IPS-18a (cell line): ENCODE measurements around the gene SLC5A7.

Experiments used
- H3K27ac ChIP-seq: one replicate; pipeline ENCODE4 v1.5.1; 2013; ENCODE audit warnings: low read length
- H3K27me3 ChIP-seq: one replicate; pipeline ENCODE4 v1.6.1; 2013; ENCODE audit warnings: mild to moderate bottlenecking, low read length; ENCODE audit not compliant: control insufficient read depth, insufficient read depth
- H3K36me3 ChIP-seq: one replicate; pipeline ENCODE4 v1.6.1; 2013; ENCODE audit warnings: low read depth, low read length; ENCODE audit not compliant: control insufficient read depth
- H3K4me1 ChIP-seq: one replicate; pipeline ENCODE4 v1.6.1; 2013; ENCODE audit warnings: low read depth, low read length; ENCODE audit not compliant: control insufficient read depth
- H3K4me3 ChIP-seq: one replicate; pipeline ENCODE4 v1.5.1; 2013; ENCODE audit warnings: low read length
- H3K9ac ChIP-seq: one replicate; pipeline ENCODE4 v1.6.1; 2013; ENCODE audit warnings: mild to moderate bottlenecking, low read length, moderate library complexity
- H3K9me3 ChIP-seq: one replicate; pipeline ENCODE4 v1.6.1; 2013; ENCODE audit warnings: low read depth, low read length; ENCODE audit not compliant: control insufficient read depth

SLC5A7 gene

DNA sequence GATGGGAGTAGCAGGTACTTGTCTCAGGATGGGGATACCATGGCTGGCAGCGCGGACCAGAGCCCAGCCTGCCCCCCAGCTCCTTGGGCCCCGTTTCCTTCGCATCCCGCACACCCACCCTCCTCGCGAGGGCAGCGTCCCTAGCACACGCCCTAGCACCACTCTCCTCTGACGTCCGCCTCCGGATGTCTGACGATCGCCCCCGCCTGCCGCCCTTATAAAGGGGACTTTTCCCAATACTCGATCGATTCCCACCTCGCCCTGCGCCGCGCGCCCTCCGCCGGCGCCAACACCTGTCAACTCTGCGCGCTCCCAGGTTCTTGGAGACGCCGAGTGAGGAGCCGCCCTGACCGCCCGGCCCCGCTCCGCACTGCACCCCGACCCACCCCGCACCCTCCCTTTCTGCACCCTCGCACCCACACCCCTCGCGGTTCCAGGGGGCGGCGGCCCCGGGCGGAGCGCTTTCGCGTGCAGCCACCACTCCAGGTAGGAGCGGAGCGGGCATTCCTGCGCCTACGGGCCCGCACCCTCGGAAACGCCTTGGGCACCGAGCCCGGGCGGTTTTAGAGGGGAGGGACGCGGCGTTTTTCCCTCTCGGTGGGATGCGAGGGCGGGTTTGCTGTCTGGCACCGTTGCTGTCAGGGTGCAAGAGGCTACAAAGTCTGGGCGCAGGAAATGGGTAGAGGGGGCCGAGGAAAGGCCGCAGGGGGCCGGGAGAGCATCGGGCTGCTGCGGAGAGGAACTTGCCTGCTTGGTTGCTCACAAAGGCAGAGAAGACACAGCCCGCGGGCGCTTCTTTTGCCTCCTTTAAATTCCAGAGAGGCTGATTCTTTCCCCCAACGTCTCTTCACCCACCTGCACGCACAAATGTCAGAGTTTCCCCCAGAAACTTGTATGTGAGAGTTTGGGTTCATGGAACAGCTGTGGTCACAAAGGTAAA lies at the start of gene SLC5A7:
Gene SLC5A7, plus strand, starts transcription at position 247 of the 940 bp plus-strand sequence. CDS start 1,632 bp downstream, outside the sequence.
- Histone ChIP-seq H3K9me3 (no peaks in the 10 kb centered on the region), H3K9ac (no peak within 1 kb of the TSS), H3K27ac (no peak within 1 kb of the TSS), H3K36me3 (no peaks in the 10 kb centered on the region), H3K4me1 (no peaks in the 10 kb centered on the region), H3K27me3 (peaks cover 25% of the 10 kb centered on the region), H3K4me3 (peak within 1 kb of the TSS; percentile 60)

DNA sequence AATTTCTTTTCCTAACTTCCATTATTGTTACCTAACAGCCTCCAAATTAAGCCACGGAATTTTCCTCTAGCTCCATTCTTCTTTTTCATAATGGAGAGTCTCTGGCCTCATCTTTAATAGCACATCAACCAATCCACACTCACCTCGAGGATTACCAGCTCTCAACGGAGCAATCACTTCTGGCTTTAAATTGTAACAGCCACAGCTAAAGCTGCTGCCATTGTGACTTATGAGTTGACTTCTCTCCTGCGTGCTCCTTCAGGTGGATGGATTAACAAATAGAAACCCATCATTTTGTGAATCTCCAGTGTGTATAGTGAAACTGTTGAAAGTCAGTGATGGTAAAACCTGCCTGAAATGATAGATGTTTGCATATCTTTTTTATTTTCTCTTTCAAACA lies 24.9 kb upstream of the SLC5A7 start:
- Histone ChIP-seq H3K4me1 (no peaks in the 10 kb centered on the region), H3K27me3 (no peaks in the 10 kb centered on the region), H3K4me3 (no peak overlapping the region), H3K27ac (no peak overlapping the region), H3K9me3 (no peaks in the 10 kb centered on the region), H3K36me3 (no peaks in the 10 kb centered on the region), H3K9ac (no peak overlapping the region)

DNA sequence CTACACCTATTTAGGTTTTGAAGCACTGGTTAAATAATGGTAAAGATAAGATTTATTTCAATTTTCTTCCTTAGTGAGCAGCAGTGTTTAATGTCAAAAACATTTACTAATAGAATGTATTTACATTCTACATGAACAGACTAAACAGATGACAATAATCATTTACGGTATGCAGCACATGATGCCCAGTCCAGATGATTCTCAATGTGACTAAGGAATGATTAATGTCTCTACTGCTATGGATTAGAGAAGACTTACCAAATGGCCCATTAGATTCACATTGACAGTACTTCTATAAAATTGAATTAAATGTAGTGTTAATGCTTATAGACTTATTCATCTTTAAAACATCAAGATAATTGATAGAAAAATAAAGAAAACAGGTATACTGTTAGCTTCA lies 22.1 kb upstream of the SLC5A7 start:
- Histone ChIP-seq H3K9ac (no peak overlapping the region), H3K4me1 (no peaks in the 10 kb centered on the region), H3K4me3 (no peak overlapping the region), H3K9me3 (no peaks in the 10 kb centered on the region), H3K36me3 (no peaks in the 10 kb centered on the region), H3K27ac (no peak overlapping the region), H3K27me3 (no peaks in the 10 kb centered on the region)

DNA sequence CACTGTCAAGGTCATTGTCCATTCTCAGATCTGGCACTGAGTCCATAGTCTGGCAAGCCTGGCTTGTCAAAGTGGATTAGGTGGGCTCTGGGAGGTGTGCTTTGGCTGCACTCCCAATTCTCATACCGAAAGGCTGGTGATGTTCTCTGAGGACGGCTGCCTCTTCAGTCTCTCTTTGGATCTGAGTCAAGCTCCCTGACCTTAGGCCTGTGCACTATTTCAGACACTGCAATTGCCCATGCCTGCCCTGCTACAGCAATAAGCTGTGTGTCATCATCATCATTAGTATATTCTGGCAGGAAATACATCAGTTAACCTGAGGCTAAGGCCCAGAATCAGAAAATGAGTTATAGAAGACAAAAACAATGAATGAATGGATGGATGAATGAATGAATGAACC lies 1.6 kb upstream of the SLC5A7 start:
- Histone ChIP-seq H3K36me3 (no peaks in the 10 kb centered on the region), H3K4me1 (no peaks in the 10 kb centered on the region), H3K27me3 (peaks cover 25% of the 10 kb centered on the region), H3K4me3 (no peak overlapping the region), H3K9ac (no peak overlapping the region), H3K9me3 (no peaks in the 10 kb centered on the region), H3K27ac (no peak overlapping the region)

DNA sequence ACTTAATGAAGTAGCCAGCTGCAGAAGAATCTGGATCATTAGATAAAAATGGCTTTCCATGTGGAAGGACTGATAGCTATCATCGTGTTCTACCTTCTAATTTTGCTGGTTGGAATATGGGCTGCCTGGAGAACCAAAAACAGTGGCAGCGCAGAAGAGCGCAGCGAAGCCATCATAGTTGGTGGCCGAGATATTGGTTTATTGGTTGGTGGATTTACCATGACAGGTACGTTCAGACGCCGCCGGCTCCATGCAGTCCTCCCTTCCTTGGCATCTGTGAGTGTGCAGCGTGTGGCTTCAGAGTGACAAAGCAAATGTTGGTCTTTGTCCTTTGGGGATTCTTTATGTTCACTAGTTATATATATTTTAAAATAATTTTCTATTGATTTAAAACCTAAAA lies 1.8 kb downstream of the SLC5A7 start:
- H3K9me3 ChIP-seq = no peaks in the 10 kb centered on the region
- H3K4me3 ChIP-seq = no peak overlapping the region
- H3K36me3 ChIP-seq = no peaks in the 10 kb centered on the region
- no peak overlapping the region for H3K27ac ChIP-seq
- H3K27me3 ChIP-seq = peaks cover 25% of the 10 kb centered on the region
- no peaks in the 10 kb centered on the region for H3K4me1 ChIP-seq
- no peak overlapping the region for H3K9ac ChIP-seq

DNA sequence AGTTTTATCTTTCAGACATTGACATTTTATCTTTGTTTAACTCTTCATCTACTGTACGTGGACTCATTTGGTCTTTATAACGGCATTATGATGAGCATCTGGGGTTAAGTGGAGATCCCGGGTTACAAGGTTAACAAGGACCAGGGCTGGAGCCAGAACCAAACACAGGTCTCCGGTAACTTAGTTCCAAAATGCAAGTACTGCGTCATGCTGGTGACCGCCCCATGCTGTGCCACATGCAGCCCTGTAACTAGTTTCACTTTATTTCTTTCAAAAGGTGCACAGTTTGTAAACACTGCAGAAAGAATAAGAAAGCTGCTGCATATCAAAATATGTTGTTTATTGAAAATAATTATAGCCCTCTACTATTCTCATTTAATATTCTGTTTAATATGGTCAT lies 3.1 kb downstream of the SLC5A7 start:
- Histone ChIP-seq H3K4me3 (no peak overlapping the region), H3K4me1 (no peaks in the 10 kb centered on the region), H3K9me3 (no peaks in the 10 kb centered on the region), H3K27ac (no peak overlapping the region), H3K9ac (no peak overlapping the region), H3K36me3 (no peaks in the 10 kb centered on the region), H3K27me3 (peaks cover 25% of the 10 kb centered on the region)

DNA sequence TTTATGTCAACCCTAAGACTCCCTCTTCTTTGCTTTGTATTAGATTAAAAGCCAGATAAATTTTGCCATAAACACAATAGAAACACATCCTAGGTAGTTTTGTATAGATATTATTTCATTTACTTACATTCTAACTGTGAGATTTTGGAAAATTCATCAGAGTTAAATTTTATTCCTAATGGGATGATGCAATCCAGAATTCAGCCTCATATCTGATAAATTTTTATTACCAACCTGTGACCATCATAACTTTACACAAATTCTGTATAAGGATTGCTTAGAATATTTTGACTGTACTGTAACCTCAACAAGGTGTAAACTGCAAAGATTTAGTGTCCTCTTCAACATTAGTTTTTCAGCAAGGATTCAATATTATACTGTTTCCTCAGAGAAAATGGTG lies 4.4 kb downstream of the SLC5A7 start:
- peaks cover 24% of the 10 kb centered on the region for H3K27me3 ChIP-seq
- H3K4me3 ChIP-seq = no peak overlapping the region
- H3K9ac ChIP-seq = no peak overlapping the region
- no peaks in the 10 kb centered on the region for H3K4me1 ChIP-seq
- no peaks in the 10 kb centered on the region for H3K9me3 ChIP-seq
- H3K27ac ChIP-seq = no peak overlapping the region
- H3K36me3 ChIP-seq = no peaks in the 10 kb centered on the region

DNA sequence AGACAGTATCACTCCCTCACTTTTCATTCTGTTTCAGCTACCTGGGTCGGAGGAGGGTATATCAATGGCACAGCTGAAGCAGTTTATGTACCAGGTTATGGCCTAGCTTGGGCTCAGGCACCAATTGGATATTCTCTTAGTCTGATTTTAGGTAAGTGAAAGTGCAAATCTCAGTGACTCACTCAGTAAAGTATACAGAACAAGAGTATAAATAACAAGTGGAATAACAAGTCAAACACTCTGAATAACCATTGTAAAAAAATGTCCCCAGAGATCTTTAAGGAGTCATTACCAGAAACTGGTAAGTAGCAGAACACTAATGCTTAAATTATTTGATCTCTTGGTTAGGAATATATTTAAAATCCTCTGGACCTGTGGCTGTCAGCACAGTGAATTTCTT lies 5.7 kb downstream of the SLC5A7 start:
- no peak overlapping the region for H3K9ac ChIP-seq
- no peak overlapping the region for H3K27ac ChIP-seq
- H3K27me3 ChIP-seq = peaks cover 12% of the 10 kb centered on the region
- no peak overlapping the region for H3K4me3 ChIP-seq
- no peaks in the 10 kb centered on the region for H3K36me3 ChIP-seq
- no peaks in the 10 kb centered on the region for H3K4me1 ChIP-seq
- no peaks in the 10 kb centered on the region for H3K9me3 ChIP-seq

DNA sequence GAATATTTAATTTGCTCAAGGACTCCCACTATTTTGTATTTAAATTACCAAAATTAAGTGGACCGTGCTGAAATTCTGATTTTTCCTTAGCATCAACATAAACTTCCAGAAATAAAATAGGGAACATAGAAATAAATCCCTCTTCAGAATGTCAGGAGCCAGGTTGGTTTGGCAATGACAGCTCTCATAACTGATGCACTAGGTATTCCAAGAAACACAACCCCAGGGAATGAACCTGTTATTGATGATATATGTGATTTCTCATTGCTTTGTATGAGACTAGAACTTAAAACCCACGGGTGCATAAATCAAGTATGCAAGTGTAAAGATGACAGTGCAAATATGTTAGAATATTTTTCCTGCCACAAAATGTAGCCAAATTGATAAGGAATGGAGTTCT lies 12.8 kb downstream of the SLC5A7 start:
- H3K27ac ChIP-seq = no peak overlapping the region
- H3K4me3 ChIP-seq = no peak overlapping the region
- H3K4me1 ChIP-seq = no peaks in the 10 kb centered on the region
- H3K9ac ChIP-seq = no peak overlapping the region
- H3K27me3 ChIP-seq = no peaks in the 10 kb centered on the region
- H3K36me3 ChIP-seq = no peaks in the 10 kb centered on the region
- no peaks in the 10 kb centered on the region for H3K9me3 ChIP-seq

DNA sequence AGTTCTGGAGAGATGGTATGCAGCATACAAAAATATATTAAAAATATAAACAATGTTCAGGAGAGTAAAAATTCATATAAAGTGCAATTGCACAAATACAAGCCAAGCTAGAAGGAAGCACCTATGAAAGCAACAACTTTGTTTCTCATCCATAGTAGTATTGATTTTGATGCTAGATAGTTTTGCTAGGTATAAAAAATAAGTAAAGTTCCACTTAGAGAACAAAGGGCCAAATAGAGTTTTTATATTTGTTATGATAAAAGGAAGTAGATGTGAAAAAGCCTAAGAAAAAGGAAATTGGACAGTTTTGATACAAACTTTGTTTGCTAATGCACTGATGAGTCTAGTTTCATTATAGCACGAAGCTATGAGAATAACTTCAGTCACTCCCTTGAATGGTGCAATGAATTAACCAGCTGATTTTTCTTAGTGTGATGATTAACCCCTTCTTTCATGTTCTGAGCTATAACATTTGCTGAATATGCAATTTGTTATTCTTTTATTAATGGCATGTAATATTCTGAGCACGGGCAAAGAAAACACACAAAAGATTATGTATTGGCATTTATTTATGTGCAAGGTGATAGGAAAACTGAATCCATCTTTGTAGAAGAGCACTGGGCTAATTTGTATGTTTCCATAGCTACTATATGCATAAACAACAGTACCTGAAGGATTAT lies 24.7 kb downstream of the SLC5A7 start:
- Histone ChIP-seq H3K27ac (no peak overlapping the region), H3K36me3 (no peaks in the 10 kb centered on the region), H3K9ac (no peak overlapping the region), H3K4me1 (no peaks in the 10 kb centered on the region), H3K4me3 (no peak overlapping the region), H3K9me3 (peaks cover 12% of the 10 kb centered on the region), H3K27me3 (no peaks in the 10 kb centered on the region)

DNA sequence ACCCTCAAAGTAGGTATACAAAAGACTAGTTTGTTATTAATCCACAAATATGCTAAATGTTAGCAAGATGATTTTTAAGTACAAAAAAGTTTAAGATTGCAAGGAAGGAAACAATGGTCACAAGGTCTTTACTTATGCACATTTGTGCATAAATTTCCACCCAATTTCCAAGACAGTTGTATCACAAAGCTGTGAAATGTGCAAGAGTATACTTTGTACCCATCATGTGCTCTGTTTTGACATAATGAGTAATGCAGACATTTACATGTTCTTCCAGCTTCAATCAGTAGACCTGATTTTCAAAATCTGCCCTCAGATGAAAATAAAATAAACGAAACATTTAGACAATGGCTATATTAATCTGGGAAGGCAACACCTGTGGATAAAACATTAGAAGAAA lies 27.0 kb downstream of the SLC5A7 start:
- Histone ChIP-seq H3K4me1 (no peaks in the 10 kb centered on the region), H3K27me3 (no peaks in the 10 kb centered on the region), H3K9ac (no peak overlapping the region), H3K4me3 (no peak overlapping the region), H3K36me3 (no peaks in the 10 kb centered on the region), H3K27ac (no peak overlapping the region), H3K9me3 (peaks cover 12% of the 10 kb centered on the region)
